ENCODE data around the gene PSEN1.

Gene PSEN1

GRCh38 chr14:73265721-73266046, 129.4 kb downstream of the PSEN1 start:
- no peak for TF ChIP-seq ZFX (IDR thresholded peaks at IDR 0.05; ENCODE audit: borderline replicate concordance)
- TF ChIP-seq, protein P1, sequence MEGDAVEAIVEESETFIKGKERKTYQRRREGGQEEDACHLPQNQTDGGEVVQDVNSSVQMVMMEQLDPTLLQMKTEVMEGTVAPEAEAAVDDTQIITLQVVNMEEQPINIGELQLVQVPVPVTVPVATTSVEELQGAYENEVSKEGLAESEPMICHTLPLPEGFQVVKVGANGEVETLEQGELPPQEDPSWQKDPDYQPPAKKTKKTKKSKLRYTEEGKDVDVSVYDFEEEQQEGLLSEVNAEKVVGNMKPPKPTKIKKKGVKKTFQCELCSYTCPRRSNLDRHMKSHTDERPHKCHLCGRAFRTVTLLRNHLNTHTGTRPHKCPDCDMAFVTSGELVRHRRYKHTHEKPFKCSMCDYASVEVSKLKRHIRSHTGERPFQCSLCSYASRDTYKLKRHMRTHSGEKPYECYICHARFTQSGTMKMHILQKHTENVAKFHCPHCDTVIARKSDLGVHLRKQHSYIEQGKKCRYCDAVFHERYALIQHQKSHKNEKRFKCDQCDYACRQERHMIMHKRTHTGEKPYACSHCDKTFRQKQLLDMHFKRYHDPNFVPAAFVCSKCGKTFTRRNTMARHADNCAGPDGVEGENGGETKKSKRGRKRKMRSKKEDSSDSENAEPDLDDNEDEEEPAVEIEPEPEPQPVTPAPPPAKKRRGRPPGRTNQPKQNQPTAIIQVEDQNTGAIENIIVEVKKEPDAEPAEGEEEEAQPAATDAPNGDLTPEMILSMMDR (IDR thresholded peaks at IDR 0.05): no peak

DNA sequence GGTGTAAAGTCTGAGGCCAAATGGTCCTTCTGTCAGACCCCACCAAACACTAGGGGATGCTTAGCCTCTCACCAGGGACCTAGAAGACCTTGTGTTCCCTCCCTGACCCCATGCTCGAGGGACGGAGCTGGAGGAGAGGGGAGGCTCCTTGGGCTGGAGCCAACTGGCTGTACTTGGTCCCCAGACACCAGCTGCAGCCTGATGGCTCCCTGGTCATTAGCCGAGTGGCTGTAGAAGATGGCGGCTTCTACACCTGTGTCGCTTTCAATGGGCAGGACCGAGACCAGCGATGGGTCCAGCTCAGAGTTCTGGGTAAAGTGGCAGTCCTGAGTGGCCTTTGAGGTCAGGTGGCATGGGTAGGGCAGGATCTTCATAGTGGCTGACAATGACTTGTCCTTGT, 130.0 kb downstream of the PSEN1 start:
- H3K27ac ChIP-seq: no peak overlapping the region
- TF ChIP-seq, protein P1 (IDR thresholded peaks at IDR 0.05): no peak
- no peak for TF ChIP-seq ZFX (IDR thresholded peaks at IDR 0.05; ENCODE audit: borderline replicate concordance)

More at GRCh38 chr14:73265721-73266046, 129.4 kb downstream of the PSEN1 start:
- H3K27ac ChIP-seq: no peak overlapping the region

GRCh38 chr14:73267474-73267873, 131.2 kb downstream of the PSEN1 start:
- no peak overlapping the region for H3K27ac ChIP-seq
- TF ChIP-seq, protein P1 (IDR thresholded peaks at IDR 0.05): no peak
- no peak for TF ChIP-seq ZFX (IDR thresholded peaks at IDR 0.05; ENCODE audit: borderline replicate concordance)

DNA sequence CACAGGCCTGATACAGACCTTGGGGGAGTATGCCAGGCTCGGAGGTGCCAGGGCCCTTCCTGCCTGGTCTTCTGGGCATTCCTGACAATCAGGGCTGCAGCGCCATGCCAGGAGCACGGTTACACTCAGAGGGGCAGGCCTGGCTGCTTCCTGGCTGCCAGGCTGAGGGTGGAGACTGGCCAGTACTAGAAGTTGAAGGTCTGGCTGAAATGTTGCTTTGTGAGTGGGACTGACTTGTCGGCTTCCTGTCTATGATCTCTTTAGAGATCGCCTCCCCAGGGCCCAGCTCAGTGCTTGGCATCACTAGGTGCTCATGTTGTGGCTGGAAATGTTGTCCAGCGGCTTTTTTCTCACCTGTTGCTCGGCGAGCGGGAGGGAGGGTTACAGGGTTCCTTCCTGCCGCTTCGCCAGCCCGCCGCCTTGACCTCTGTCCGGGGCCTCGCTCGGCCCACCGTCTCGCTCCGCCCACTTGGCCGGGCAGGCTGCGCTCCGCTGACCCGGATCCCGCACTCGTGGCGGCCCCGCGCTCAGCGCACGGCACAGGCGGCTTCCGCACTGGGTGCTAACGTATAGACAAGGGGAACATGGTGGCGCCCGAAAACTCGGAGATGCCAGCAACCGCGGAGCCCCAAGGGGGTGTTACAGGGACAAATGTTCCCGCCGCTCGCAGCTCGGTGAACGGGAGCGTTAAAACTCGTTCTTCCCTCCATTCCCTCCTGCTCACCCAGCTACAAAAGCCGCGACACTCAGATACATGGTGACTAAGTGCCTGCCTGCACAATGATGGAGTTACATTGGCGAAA, 133.6 kb downstream of the PSEN1 start:
- no peak overlapping the region for H3K27ac ChIP-seq
- no peak for TF ChIP-seq ZFX (IDR thresholded peaks at IDR 0.05; ENCODE audit: borderline replicate concordance)
- TF ChIP-seq, protein P1 (IDR thresholded peaks at IDR 0.05): no peak

DNA sequence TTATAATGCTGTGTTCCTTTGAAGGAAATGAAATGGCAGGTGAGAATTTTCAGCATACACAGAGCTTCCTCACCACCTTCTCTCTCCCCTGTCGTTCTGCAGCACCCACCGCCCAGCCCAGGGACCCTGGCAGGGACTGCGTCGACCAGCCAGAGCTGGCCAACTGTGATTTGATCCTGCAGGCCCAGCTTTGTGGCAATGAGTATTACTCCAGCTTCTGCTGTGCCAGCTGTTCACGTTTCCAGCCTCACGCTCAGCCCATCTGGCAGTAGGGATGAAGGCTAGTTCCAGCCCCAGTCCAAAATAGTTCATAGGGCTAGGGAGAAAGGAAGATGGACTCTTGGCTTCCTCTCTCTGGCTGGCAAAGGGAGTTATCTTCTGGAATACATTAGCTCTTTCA, 136.1 kb downstream of the PSEN1 start:
- H3K27ac ChIP-seq: no peak overlapping the region
- no peak for TF ChIP-seq ZFX (IDR thresholded peaks at IDR 0.05; ENCODE audit: borderline replicate concordance)
- TF ChIP-seq, protein P1 (IDR thresholded peaks at IDR 0.05): no peak

Measured in 22Rv1 (cell line).